GM12865 (cell line): ENCODE measurements around the gene GPA33.

Experiments
- DNase-seq: peaks from one replicate; pipeline ENCODE4 v3.0.0; 2010; ENCODE audit warnings: low read depth
- H3K4me3 ChIP-seq: 2 replicates; pipeline ENCODE4 v1.5.1; 2011; ENCODE audit warnings: mild to moderate bottlenecking, low read depth, low read length, control low read depth
- TF ChIP-seq, protein P1 (sequence below): IDR thresholded peaks from 2 replicates; pipeline ENCODE4 v1.5.1; 2011; ENCODE audit warnings: low read length, control low read depth, low read depth, inconsistent platforms; ENCODE audit not compliant: insufficient read depth; ENCODE audit errors: missing control alignments

Gene GPA33

GRCh38 chr1:167088746-167089417 lies 1.3 kb downstream of the GPA33 start:
- no peak overlapping the region for H3K4me3 ChIP-seq
- DNase-seq, result no peak
- TF ChIP-seq, protein P1, sequence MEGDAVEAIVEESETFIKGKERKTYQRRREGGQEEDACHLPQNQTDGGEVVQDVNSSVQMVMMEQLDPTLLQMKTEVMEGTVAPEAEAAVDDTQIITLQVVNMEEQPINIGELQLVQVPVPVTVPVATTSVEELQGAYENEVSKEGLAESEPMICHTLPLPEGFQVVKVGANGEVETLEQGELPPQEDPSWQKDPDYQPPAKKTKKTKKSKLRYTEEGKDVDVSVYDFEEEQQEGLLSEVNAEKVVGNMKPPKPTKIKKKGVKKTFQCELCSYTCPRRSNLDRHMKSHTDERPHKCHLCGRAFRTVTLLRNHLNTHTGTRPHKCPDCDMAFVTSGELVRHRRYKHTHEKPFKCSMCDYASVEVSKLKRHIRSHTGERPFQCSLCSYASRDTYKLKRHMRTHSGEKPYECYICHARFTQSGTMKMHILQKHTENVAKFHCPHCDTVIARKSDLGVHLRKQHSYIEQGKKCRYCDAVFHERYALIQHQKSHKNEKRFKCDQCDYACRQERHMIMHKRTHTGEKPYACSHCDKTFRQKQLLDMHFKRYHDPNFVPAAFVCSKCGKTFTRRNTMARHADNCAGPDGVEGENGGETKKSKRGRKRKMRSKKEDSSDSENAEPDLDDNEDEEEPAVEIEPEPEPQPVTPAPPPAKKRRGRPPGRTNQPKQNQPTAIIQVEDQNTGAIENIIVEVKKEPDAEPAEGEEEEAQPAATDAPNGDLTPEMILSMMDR, result no peak

DNA sequence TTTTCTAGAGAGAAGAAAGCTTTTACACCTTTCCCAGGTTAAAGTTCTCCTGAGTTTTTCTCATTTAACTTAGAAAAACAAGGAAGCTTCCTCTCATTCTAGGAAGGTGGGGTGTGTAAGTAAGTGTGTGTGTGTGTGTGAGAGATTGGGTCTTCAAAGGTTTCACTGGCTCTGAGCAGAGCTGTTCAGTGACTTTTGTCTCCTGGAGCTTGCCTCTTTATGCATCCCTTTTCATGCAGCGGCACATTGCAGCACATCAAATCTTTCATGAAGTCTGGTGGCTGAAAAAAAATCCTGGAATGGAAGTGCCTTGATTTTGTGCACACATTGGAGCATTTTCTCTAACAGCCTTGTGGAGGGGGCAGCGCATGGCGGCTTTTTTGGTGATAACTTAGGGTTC lies 3.4 kb downstream of the GPA33 start:
- DNase-seq, result no peak
- no peak overlapping the region for H3K4me3 ChIP-seq
- TF ChIP-seq, protein P1, result no peak

GRCh38 chr1:167086033-167086432 lies 4.1 kb downstream of the GPA33 start:
- DNase-seq, result no peak
- TF ChIP-seq, protein P1, result no peak
- no peak overlapping the region for H3K4me3 ChIP-seq

GRCh38 chr1:167084757-167085156 lies 5.4 kb downstream of the GPA33 start:
- DNase-seq, result no peak
- TF ChIP-seq, protein P1, result no peak
- no peak overlapping the region for H3K4me3 ChIP-seq

DNA sequence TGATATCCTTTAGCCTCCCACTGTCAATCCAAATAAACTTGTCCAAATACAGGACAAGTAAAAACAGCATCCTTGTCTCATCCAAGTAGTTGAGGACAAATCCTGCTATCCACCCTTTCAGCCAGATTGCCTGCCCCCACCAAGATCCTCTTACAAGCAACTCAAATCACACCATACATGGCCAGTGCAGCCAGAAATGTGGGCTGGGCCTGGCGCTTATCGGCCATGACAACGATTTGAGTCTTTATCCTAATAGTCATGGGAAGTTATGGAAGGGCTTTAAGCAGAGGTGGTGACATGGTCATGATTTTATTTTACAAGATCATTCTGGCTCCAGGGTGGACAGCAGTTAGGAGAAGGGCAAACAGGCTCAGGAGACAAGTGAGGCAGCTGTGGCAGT lies 6.3 kb downstream of the GPA33 start:
- no peak for DNase-seq
- TF ChIP-seq, protein P1, result no peak
- no peak overlapping the region for H3K4me3 ChIP-seq

GRCh38 chr1:167083066-167083665 lies 7.0 kb downstream of the GPA33 start:
- TF ChIP-seq, protein P1, result no peak

GRCh38 chr1:167082511-167083027 lies 7.6 kb downstream of the GPA33 start:
- TF ChIP-seq, protein P1, result no peak
- no peak overlapping the region for H3K4me3 ChIP-seq
- DNase-seq, result no peak

More at GRCh38 chr1:167083066-167083665, 7.0 kb downstream of the GPA33 start:
- DNase-seq, result no peak
- H3K4me3 ChIP-seq, result no peak overlapping the region
